NCI-H146 treated with DMSO at 0.1 percent for 48 hours (cell line): Measurements from ENCODE around the gene LEMD3.

Source experiments
- DNase-seq: peaks from one replicate; lab custom pipeline; 2025; ENCODE audit not compliant: unreplicated experiment; lab: John Stamatoyannopoulos, UW

The LEMD3 gene

DNA sequence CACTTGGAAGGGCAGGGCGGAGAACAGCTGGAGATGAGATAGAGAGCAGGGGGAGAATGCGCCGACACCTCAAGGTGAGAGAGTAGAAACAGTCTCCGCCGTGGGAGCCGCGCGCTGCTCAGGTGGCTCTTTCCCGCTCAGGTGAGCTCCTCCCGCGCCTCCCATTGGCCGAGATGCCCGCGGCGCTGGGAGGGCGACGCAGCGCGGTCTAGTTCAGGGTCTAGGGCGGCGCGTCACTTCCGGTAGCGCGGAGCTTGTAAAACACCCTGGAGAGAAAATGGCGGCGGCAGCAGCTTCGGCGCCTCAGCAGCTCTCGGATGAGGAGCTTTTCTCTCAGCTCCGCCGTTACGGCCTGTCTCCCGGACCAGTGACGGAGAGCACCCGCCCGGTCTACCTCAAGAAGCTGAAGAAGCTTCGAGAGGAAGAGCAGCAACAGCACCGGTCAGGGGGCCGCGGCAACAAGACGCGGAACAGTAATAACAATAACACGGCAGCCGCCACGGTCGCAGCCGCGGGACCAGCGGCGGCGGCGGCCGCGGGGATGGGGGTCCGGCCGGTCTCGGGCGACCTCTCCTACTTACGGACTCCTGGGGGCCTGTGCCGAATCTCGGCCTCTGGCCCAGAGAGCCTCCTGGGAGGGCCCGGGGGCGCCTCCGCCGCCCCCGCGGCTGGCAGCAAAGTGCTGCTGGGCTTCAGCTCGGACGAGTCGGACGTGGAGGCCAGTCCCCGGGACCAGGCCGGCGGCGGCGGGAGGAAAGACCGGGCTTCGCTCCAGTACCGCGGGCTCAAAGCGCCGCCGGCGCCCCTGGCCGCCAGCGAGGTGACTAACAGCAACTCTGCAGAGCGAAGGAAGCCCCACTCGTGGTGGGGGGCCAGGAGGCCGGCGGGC is at the start of gene LEMD3:
Gene LEMD3, plus strand, starts transcription at position 264 of the 889 bp plus-strand sequence. Its CDS starts 14 bp downstream, at position 278.
- DNase-seq = peak; percentile 80

DNA sequence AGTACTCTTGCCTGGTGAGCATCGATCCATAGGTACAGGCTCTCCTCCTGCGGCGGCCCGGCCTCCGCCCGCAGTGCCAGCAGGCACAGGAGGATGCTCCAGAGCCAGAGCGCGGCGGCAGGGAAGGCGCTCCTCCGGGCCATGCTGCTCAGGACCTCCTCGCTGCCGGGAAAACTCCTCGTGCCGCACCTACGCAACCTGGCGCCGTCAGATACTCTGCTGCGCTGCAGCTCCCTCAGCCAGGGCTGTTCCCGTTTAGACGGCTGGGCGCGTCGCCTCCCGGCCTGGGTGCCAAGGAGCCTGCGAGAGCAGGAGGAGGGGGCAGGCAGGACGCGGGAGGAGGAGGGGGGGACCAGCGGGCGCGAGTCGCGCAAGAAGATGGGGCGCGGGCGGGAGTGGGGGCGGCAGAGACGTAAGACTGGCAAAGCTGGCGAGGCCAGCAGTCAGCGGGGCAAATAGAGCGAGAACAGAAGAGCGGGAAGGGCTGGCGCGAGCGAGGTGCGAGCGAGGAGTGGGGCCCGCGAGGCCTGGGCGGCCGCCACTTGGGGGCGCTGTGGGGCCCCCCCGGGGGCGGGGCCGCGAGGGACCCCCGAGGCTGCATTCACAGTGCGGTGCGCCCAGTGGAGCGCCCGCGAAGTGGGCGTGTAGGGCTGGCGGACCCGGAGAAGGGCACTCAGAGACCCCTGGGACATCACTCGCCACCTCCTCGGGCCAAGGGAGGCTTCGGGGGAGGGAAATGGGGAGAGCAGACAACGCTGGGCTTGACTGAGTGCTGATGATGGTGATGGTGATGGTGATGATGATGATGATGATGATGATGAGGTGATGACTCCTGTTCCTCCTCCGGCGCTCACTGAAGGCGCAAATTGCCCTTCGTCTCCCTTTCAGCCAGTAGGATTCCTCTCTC is 48.1 kb upstream of the LEMD3 start, which contains the start of gene WIF1:
Gene WIF1, minus strand, starts transcription at position 257 of the 907 bp plus-strand sequence. Its CDS starts 114 bp downstream, at position 143.
- DNase-seq = peak; percentile 5

DNA sequence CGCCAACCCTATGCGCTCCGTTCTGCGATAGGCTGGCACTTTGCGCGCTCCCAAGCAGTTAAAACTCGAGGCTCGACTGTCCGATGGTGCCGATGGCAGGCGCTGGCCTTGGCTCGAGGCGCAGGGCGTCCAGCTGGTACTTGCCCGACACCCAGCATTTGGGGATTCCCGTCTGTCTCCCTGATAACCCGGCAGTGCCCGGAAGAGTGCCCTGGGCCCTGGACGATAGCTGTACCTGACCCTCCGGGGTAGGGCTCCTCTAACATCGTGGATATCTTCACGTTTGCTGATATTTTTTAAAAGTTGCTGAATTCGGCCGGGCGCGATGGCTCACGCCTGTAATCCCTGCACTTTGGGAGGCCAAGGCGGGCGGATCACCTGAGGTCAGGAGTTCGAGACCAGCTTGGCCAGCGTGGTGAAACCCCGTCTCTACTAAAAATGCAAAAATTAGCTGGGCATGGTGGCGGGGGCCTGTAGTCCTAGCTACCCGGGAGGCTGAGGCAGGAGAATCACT is 47.4 kb upstream of the LEMD3 start:
- DNase-seq = no peak

DNA sequence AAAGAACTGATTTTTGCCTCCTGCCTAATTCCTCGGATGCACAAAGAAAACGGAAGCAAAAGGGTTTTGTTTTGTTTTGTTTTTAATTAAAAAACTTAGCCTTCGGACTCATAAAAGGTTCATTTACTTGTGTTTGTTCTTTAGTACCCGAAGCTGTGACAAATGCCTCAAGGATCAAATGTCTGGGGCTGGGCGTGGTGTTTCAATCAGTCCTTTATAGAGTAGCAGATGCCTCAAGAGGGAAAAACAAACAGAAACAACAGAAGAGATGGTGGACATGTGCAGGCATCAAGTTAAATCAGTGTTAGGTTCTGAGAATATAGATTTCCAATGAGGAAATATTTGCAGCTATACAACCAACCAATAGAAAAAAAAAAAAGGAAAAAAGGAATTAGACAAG is 46.7 kb upstream of the LEMD3 start:
- peak; percentile 23 for DNase-seq

DNA sequence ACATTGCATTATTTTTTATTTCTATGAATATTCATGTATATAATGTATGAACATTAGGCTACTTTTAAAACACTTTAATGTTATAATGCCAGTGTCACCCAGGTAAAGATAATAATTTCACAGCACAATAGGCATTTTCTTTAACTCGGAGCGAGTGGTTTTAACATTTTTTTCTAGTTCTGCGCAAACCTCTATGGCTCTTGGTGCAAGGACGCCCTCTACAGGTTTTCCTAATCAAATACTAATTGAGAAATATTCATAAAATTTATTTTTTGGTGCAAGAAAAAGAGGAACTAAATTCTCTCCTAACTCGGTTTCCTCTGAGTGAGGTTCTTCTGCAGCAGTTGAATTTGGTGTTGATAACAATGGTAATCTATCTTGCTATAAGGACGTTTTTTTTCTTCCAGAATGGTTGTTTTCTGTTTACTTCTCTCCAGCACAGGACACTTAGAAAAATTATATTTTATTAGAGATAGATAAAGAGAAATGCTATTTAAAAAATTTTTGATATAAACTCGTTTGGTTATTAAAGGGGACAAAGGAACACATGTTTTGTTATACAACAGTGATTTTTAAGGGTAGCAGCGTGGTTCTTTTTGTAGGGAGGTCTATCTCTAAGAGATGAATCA is 45.8 kb upstream of the LEMD3 start:
- peak; percentile 8 for DNase-seq

DNA sequence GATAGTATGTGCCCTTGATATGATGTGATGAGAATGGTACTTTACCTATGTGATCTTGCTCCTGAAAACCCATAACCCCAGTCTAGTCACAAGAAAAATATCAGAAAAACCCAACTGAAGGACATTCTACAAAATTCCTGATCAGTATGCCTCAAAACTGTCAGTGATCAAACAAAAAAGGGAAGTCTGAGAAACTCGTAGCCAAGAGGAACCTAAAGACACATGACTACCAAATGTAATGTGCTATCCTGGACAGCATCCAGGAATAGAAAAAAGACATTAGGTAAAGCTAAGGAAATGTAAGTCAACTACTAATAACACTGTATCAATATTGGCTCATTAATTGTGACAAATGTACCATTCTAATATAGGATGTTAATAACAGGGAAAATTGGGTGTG is 44.1 kb upstream of the LEMD3 start:
- DNase-seq = no peak

DNA sequence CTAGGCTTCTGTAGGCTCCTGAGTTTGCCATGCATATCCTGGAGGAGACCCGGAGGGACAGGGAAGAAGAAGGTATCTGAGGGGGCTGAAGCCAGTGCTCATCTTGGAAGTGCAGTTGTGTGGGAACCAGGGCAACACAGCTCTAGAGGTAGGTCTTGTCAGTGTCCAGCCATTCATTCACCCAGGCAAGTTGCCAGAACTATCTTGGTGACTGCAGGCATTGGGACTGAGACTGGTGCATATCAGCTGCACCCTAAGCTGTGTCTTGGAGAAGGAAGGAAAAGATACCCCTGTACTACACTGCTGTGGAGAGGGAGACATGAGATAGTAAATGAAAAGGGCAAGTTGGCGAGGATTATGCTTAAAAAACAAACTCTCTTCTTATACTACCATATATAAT is 43.4 kb upstream of the LEMD3 start:
- no peak for DNase-seq

DNA sequence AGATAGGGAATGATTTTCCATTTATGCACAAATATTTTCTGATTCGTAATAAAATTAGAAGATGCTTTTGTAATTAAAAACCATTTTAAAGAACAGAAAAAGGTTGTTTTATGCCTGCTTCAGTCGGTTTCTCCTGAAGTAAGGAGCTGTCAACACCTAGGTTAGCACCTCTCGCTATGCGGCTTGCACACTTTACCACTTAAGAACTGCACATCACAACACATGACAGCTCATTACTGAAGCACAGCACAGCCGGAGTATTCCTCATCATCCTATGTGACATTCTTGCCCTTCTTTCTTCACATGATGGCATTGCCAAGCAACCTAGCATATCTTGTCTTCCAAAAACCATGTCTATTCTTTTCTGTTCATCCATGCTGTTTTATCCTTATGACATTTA is 42.9 kb upstream of the LEMD3 start:
- DNase-seq = no peak

DNA sequence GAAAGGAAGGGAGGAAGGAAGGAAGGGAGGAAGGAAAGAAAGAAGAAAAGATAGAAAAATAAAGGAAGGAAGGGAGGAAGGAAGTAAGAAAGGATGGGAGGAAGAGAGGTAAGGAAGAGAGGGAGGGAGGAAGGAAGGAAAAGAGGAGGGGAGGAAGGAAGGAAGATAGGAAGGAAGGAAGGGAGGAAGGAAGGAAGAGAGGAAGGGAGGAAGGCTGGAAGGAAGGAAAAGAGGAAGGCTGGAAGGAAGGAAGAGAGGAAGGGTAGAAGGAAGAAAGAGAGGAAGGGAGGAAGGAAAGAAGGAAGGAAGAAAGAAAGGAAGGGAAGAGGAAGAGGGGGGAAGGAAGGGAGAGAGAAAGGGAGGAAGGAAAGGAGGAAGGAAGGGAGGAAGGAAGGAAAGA is 35.5 kb upstream of the LEMD3 start:
- DNase-seq = no peak

DNA sequence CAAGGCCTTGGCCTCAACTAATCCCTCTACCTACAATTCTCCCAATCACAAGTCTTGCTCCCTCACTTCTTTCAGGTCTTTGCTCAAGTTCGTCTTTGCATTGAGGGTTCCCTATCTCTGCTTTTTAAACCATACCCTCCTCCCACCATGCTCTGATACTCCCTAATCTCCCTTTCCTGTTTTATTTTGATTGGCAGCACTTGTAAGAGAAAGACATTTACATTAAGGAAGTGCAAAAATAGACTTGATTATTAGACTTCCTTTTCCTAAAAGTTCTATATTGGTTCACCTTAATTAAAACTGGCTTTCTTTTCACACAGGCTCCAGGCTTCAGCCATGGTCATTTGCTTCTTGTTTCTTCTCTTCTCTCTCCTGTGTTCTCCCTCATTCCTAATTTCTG is 30.0 kb upstream of the LEMD3 start:
- no peak for DNase-seq

DNA sequence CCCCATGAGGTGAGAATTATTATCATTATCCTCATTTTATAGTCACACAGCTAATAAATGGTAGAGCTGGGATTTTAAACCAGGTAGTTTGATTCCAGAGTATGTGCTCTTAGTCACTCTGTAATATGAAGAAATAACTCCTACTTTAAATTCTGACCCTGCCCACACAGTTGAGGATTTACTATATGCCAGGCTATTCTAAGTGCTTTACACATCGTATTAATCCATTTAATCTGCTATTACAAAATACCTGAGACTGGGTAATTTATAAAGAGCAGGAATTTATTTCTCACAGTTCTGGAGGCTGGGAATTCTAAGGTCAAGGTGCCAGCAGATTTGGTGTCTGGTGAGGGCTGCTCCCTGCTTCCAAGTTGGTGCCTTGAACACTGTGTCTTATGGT is 28.6 kb upstream of the LEMD3 start:
- no peak for DNase-seq

DNA sequence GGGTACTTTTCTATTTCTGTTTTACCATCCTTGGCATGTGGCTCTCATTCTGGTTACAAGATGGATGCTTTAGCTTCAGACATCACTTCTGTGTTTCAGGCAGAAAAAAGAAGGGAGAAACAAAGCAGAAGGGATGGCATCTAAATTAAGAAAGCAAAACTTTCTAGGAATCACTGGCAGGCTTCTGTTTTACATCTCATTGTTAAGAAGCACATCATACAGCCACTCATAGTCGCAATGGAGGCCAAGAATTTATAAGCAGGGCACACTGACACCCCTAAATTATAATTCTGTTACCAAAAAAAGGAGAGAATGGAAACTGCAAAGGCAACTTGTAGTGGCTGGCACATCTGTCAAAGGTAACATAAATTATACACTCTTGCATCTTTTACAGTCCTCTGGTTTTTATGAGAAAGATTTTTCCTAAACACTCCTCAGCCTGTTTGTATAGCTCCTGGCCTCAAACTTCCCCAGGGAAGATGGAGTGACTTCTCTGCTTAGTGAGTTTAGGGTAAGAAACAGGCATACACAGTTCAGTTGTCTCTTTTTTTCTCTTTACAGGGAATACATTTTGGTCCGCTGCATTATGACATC is 22.0 kb upstream of the LEMD3 start:
- no peak for DNase-seq

DNA sequence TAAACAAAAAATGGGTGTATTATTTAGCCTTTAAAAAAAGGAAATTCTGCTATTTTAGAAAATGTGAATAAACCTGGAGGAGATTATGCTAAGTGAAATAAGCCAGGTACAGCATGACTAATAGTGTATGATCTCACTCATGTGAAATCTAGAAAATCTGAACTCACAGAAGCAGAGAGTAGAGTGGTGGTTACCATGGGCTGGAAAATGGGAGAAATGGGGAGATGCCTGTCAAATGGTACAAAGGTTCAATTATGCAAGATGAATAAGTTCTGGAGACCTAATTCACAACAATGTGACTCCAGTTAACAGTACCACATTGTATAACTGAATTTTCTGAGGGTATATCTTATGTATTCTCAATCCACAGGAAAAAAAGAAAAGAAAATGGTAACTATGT is 17.4 kb upstream of the LEMD3 start:
- DNase-seq = no peak

DNA sequence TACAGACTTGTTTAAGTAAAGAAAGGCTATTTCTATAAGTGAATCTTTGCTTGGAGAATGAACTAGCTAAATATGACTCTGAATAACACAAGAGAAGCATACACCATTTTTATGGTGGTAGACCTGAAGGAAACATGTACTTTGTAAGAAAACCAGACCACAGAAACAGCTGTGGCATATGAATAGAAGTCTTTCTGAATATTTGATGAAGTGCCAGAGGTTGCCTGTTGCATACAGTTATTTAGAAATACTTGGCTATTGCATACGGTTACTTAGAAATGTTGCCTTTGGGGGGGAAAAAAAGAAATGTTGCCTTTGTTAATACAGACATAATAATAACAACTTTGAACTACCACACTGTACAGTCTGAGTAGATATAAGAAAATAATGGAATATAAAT is 16.8 kb upstream of the LEMD3 start:
- DNase-seq = no peak

DNA sequence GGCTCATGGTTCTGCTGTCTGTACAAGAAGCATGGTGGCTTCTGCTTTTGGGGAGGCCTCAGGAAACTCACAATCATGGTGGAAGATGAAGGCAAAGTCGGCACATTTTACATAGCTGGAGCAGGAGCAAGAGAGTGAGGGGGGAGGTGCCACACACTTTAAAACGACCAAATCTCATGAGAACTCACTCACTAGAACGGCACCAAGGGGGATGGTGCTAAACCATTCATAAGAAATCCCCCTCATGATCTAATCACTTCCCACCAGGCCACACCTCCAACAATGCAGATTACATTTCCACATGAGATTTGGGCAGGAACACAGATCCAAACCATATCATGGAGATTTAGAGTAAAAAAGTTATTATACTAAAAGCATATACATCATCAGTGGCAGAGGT is 13.6 kb upstream of the LEMD3 start:
- DNase-seq = no peak

DNA sequence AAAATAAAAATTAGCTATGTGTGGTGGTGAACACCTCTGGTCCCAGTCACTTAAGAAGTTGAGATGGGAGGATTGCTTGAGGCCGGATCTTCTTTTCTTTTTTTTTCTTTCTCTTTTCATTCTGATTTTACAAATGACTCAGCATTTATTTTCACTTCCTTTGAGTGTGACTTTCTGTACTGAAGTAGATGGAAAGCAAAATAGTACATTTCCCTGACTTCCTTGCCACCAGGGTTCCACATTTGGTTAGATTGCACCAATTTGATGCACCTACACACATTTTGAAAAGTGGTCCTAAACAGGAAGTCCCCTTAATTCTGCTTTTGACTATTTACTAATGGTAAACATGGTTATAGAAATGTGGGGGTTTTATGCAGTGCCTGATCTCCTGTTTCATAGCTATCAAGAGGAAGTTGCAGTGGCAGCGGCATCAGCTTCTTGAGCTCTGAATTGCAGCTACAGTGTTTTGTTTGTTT is 13.0 kb upstream of the LEMD3 start:
- DNase-seq = no peak

DNA sequence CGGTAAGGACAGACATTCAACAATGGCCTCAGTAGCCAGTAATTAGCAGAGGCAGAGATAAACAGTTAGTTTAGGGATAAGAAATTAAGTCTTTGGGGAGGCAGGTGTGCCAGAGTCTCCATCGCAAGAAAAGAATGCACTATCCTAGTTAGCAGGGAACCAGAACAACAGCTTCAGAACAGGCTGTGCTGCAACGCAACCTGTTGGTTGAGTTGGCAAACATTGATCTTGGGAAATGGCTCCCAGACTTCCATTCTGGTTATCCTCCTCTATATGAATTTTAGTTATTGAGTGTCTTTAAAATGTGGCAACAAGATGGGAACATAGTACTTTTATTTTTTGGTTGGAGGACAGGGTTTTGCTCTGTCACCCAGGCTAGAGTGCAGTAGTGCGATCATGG is 12.3 kb upstream of the LEMD3 start:
- no peak for DNase-seq

DNA sequence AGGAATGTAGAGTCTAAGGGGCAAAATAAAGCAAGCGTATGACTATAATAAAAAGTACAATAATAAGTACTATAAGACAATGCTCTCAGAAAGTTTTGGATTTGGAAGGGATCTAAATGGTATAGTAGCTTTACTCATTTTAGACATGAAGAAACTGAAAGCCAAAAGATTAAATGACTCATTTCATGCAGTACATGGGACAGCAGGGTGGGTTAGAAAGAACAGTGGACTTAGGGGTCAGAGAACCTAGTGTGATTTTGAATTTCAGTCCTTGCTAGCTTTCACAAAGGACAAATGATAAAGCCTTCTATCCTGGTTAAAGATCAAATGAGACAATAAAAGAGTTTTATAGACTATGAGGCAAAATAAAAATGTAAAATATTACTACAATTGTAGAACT is 6.8 kb upstream of the LEMD3 start:
- no peak for DNase-seq

DNA sequence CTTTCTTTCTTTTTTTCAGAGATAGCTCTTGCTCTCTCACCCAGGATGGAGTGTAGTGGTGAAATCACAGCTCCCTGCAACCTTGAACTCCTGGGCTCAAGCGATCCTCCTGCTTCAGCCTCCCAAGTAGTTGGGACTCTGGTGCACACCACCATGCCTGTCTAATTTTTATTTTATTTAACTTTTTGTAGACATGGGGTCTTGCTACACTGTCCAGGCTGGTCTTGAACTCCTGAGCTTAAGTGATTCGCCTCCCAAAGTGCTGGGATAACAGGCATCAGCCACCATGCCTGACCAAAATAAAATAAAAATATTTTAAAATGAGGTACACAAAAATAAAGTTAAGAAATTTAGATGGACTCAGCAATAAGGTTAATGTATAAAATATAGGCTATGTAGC is 5.1 kb upstream of the LEMD3 start:
- DNase-seq = no peak

DNA sequence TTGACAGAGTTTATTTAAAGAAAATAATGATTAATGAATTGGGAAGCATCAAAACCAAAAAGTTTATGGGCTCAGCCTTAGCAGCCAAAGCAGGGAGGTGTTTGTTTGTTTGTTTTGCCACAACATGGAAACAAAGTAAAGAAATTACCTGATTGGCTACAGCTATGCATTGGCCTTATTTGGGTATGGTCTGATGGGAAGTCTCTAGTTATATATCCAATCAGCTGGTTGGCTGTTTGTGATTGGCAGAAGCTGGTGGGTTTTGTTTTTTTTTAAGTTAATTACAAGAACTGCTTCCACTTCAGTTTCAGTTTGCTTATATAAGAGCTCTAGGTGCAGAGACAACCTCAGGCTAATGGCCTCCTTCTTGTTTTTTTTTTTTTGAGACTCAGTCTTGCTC is 4.6 kb upstream of the LEMD3 start:
- no peak for DNase-seq
